GM23338 (cell line): ENCODE results near the gene APOBEC3B. TPM values are rescaled to one million over a fixed set of nuclear protein-coding genes. Genes with fewer than 3 reads are reported as not detected.

Source experiments
- ATAC-seq: fragments of 200-7000 bp; cut with Tn5 transposase; 3 replicates; pipeline ENCODE4 v1.9.1; 2020
- DNase-seq: peaks from one replicate; pipeline ENCODE4 v3.0.0-alpha.2; 2015; ENCODE audit warnings: low spot score
- H2AFZ ChIP-seq: fragments of 200-600 bp; sonication (generic); 2 replicates; pipeline ENCODE4 v1.8.0; 2016; ENCODE audit warnings: antibody characterized with exemption, mild to moderate bottlenecking, moderate library complexity
- H3F3A ChIP-seq: fragments of 200-600 bp; sonication (generic); replicated peaks from 2 replicates; pipeline ENCODE4 v1.8.0; 2017; ENCODE audit warnings: antibody characterized with exemption, mixed run types, low read depth
- H3K27ac ChIP-seq: fragments of 200-600 bp; sonication (generic); 2 replicates; pipeline ENCODE4 v1.6.1; 2016; ENCODE audit warnings: low read depth
- H3K27me3 ChIP-seq: fragments of 200-600 bp; sonication (generic); 2 replicates; pipeline ENCODE4 v1.8.0; 2016; ENCODE audit warnings: mild to moderate bottlenecking, mixed run types, moderate library complexity; ENCODE audit not compliant: insufficient read depth
- H3K36me3 ChIP-seq: fragments of 200-600 bp; sonication (generic); 2 replicates; pipeline ENCODE4 v1.8.0; 2016; ENCODE audit warnings: mild to moderate bottlenecking; ENCODE audit not compliant: insufficient read depth
- H3K4me1 ChIP-seq: fragments of 200-600 bp; sonication (generic); 2 replicates; pipeline ENCODE4 v1.8.0; 2016; ENCODE audit warnings: mild to moderate bottlenecking, moderate library complexity; ENCODE audit not compliant: insufficient read depth
- H3K4me2 ChIP-seq: fragments of 200-600 bp; sonication (generic); 2 replicates; pipeline ENCODE4 v1.7.1; 2017; ENCODE audit warnings: mixed run types
- H3K4me3 ChIP-seq: fragments of 200-600 bp; sonication (generic); 2 replicates; pipeline ENCODE4 v1.6.1; 2016; ENCODE audit warnings: mixed run types
- H3K79me2 ChIP-seq: fragments of 200-600 bp; sonication (generic); replicated peaks from 2 replicates; pipeline ENCODE4 v1.8.0; 2017; ENCODE audit warnings: mild to moderate bottlenecking; ENCODE audit not compliant: insufficient read depth
- H3K9me2 ChIP-seq: fragments of 200-600 bp; sonication (generic); 2 replicates; pipeline ENCODE4 v1.8.0; 2017; ENCODE audit not compliant: insufficient read depth
- H4K20me1 ChIP-seq: fragments of 200-600 bp; sonication (generic); replicated peaks from 2 replicates; pipeline ENCODE4 v1.8.0; 2017; ENCODE audit warnings: mild to moderate bottlenecking; ENCODE audit not compliant: insufficient read depth
- H3K27ac Mint-ChIP-seq: 2 replicates; pipeline ENCODE4 v1.8.0; 2020; ENCODE audit warnings: inconsistent platforms, mild to moderate bottlenecking, moderate library complexity, mixed read lengths
- H3K27me3 Mint-ChIP-seq: 3 replicates; pipeline ENCODE4 v1.8.0; 2022; ENCODE audit warnings: low read depth, mild to moderate bottlenecking, moderate library complexity, mixed read lengths, inconsistent platforms; ENCODE audit not compliant: insufficient read depth, poor library complexity
- H3K36me3 Mint-ChIP-seq: 3 replicates; pipeline ENCODE4 v1.8.0; 2021; ENCODE audit warnings: low read depth, mild to moderate bottlenecking, inconsistent platforms, moderate library complexity, mixed read lengths
- H3K4me1 Mint-ChIP-seq: 3 replicates; pipeline ENCODE4 v1.8.0; 2020; ENCODE audit warnings: mild to moderate bottlenecking, inconsistent platforms, mixed read lengths
- H3K4me3 Mint-ChIP-seq: 3 replicates; pipeline ENCODE4 v1.8.0; 2021; ENCODE audit warnings: moderate library complexity, mild to moderate bottlenecking, inconsistent platforms, mixed read lengths
- H3K9me3 Mint-ChIP-seq: 3 replicates; pipeline ENCODE4 v1.8.0; 2020; ENCODE audit warnings: moderate library complexity, mild to moderate bottlenecking, inconsistent platforms, mixed read lengths
- CREB1 ChIP-seq: fragments of 250-450 bp; sonication (Bioruptor Pico); IDR thresholded peaks from 2 replicates; pipeline ENCODE4 v1.5.0; 2020; ENCODE audit warnings: low read depth, mild to moderate bottlenecking, moderate library complexity
- CTCF ChIP-seq, 2 experiments: fragments of 200-600 bp in 1 of 2; sonication (generic) in 1 of 2; conservative IDR thresholded peaks; 2 replicates each; pipeline versions ENCODE4 v1.5.1 to v1.6.1; 2016 to 2017; ENCODE audit warnings: antibody characterized with exemption in 2 of 2, low read depth in 2 of 2, mild to moderate bottlenecking in 2 of 2, moderate library complexity in 1 of 2
- ETS1 ChIP-seq: IDR thresholded peaks from 2 replicates; pipeline ENCODE4 v1.6.1; 2016; ENCODE audit warnings: antibody characterized with exemption
- EZH2 ChIP-seq: fragments of 200-600 bp; sonication (generic); IDR thresholded peaks from one replicate; pipeline ENCODE4 v1.8.0; 2017; ENCODE audit warnings: antibody characterized with exemption, mild to moderate bottlenecking, low read depth; ENCODE audit not compliant: unreplicated experiment
- EZH2phosphoT487 ChIP-seq: fragments of 200-600 bp; sonication (generic); IDR thresholded peaks from one replicate; pipeline ENCODE4 v1.8.1; 2018; ENCODE audit warnings: antibody characterized with exemption; ENCODE audit not compliant: unreplicated experiment
- REST ChIP-seq: IDR thresholded peaks from one replicate; pipeline ENCODE4 v1.6.1; 2018; ENCODE audit warnings: antibody characterized with exemption; ENCODE audit not compliant: unreplicated experiment
- STAT1 ChIP-seq: IDR thresholded peaks from one replicate; pipeline ENCODE4 v1.6.1; 2016; ENCODE audit warnings: antibody characterized with exemption; ENCODE audit not compliant: unreplicated experiment
- ZNF114 ChIP-seq: fragments of 250-450 bp; sonication (Bioruptor Pico); IDR thresholded peaks from 2 replicates; pipeline ENCODE4 v1.5.0; 2020; ENCODE audit warnings: mild to moderate bottlenecking, moderate library complexity
- polyA plus RNA-seq: library from polyadenylated mRNA; unstranded; fragments of >200 nt; fragmentation: Nextera tagmentation; extraction: Ambion mirVana; gene quantifications from 2 replicates; pipeline ENCODE4 v1.2.1, GENCODE V29; 2016
- total RNA-seq: library from RNA; depleted of rRNA; stranded (reverse); fragments of >200 nt; shearing (Covaris generic); gene quantifications from 2 replicates; pipeline ENCODE4 v1.2.3, GENCODE V29; 2014
- TF ChIP-seq, protein P1 (sequence below): fragments of 250-450 bp; sonication (Bioruptor Pico); IDR thresholded peaks from 2 replicates; pipeline ENCODE4 v1.5.0; 2020; ENCODE audit warnings: mild to moderate bottlenecking, moderate library complexity

Gene APOBEC3B
- total and polyA plus RNA-seq, 2 experiments from 2014 or later = 7.0 to 9.2 TPM

DNA sequence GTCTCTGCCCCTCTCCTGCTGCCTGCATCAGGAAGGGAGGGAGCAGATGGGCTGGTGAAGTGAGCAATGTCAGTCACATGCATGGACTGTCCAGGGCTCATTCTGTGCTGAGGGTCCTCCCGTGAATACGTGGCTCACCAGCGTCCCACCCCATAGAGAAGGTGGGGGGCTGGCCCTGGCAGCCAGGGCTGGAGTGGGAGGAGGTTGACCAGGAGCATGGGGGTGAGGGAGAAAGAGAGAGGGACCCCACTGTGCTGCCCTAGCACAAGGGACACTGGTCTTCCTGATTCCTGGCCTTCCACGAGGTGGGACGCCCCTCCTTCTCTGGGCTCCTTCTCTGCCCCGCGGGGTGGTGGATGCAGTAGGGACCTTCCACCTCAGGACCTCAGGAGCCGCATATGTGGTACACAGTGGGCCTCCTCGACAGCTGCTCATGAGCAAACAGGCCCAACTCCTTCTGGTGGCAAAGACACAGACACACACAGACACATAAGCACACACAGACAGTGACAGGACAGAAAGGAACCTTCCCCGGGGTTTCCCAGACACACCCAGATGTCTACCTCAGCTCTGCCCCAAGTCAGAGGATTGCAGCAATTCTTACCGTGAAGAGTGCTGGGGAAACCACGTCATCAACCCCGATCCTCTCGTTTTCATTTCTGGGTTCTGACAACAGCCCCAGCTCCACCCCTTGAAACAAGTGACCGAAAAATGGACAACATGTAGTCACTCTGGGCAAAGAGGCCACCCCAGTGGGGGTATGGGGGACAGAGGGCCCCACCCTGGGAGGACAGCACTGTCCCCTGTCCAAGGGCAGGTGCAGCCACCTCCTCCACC, 28.4 kb upstream of the APOBEC3B start:
- H3K36me3 Mint-ChIP-seq = no peaks in the 10 kb centered on the region
- no peak for TF ChIP-seq ETS1
- TF ChIP-seq EZH2 = no peak
- TF ChIP-seq CTCF (conservative IDR thresholded peaks at IDR 0.05; ENCODE audit: low read depth in 2 of 2) = no peak
- TF ChIP-seq STAT1 = no peak
- TF ChIP-seq EZH2phosphoT487 = no peak
- TF ChIP-seq, protein P1, sequence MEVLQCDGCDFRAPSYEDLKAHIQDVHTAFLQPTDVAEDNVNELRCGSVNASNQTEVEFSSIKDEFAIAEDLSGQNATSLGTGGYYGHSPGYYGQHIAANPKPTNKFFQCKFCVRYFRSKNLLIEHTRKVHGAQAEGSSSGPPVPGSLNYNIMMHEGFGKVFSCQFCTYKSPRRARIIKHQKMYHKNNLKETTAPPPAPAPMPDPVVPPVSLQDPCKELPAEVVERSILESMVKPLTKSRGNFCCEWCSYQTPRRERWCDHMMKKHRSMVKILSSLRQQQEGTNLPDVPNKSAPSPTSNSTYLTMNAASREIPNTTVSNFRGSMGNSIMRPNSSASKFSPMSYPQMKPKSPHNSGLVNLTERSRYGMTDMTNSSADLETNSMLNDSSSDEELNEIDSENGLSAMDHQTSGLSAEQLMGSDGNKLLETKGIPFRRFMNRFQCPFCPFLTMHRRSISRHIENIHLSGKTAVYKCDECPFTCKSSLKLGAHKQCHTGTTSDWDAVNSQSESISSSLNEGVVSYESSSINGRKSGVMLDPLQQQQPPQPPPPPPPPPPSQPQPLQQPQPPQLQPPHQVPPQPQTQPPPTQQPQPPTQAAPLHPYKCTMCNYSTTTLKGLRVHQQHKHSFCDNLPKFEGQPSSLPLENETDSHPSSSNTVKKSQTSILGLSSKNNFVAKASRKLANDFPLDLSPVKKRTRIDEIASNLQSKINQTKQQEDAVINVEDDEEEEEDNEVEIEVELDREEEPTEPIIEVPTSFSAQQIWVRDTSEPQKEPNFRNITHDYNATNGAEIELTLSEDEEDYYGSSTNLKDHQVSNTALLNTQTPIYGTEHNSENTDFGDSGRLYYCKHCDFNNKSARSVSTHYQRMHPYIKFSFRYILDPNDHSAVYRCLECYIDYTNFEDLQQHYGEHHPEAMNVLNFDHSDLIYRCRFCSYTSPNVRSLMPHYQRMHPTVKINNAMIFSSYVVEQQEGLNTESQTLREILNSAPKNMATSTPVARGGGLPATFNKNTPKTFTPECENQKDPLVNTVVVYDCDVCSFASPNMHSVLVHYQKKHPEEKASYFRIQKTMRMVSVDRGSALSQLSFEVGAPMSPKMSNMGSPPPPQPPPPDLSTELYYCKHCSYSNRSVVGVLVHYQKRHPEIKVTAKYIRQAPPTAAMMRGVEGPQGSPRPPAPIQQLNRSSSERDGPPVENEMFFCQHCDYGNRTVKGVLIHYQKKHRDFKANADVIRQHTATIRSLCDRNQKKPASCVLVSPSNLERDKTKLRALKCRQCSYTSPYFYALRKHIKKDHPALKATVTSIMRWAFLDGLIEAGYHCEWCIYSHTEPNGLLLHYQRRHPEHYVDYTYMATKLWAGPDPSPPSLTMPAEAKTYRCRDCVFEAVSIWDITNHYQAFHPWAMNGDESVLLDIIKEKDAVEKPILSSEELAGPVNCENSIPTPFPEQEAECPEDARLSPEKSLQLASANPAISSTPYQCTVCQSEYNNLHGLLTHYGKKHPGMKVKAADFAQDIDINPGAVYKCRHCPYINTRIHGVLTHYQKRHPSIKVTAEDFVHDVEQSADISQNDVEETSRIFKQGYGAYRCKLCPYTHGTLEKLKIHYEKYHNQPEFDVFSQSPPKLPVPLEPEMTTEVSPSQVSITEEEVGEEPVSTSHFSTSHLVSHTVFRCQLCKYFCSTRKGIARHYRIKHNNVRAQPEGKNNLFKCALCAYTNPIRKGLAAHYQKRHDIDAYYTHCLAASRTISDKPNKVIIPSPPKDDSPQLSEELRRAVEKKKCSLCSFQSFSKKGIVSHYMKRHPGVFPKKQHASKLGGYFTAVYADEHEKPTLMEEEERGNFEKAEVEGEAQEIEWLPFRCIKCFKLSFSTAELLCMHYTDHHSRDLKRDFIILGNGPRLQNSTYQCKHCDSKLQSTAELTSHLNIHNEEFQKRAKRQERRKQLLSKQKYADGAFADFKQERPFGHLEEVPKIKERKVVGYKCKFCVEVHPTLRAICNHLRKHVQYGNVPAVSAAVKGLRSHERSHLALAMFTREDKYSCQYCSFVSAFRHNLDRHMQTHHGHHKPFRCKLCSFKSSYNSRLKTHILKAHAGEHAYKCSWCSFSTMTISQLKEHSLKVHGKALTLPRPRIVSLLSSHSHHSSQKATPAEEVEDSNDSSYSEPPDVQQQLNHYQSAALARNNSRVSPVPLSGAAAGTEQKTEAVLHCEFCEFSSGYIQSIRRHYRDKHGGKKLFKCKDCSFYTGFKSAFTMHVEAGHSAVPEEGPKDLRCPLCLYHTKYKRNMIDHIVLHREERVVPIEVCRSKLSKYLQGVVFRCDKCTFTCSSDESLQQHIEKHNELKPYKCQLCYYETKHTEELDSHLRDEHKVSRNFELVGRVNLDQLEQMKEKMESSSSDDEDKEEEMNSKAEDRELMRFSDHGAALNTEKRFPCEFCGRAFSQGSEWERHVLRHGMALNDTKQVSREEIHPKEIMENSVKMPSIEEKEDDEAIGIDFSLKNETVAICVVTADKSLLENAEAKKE (CRISPR knock-in tag) = no peak
- no peak for TF ChIP-seq ZNF114 (CRISPR knock-in tag)
- TF ChIP-seq REST = no peak
- no peak for TF ChIP-seq CREB1
- Histone ChIP-seq H3K27me3 (no peaks in the 10 kb centered on the region), H4K20me1 (no peaks in the 10 kb centered on the region), H3K79me2 (no peaks in the 10 kb centered on the region), H3F3A (no peaks in the 10 kb centered on the region), H2AFZ (no peak overlapping the region), H3K27ac (no peak overlapping the region), H3K9me2 (no peaks in the 10 kb centered on the region), H3K4me3 (no peak overlapping the region), H3K36me3 (no peaks in the 10 kb centered on the region), H3K4me2 (no peak overlapping the region), H3K4me1 (no peaks in the 10 kb centered on the region)
- H3K27ac Mint-ChIP-seq = no peak overlapping the region
- ATAC-seq (no peak), DNase-seq (no peak)
- H3K4me3 Mint-ChIP-seq = no peak overlapping the region
- H3K9me3 Mint-ChIP-seq = no peaks in the 10 kb centered on the region
- H3K4me1 Mint-ChIP-seq = no peaks in the 10 kb centered on the region; the same call in 2 of the 3 replicates
- peaks cover 6% of the 10 kb centered on the region for H3K27me3 Mint-ChIP-seq
